ENCODE data around the gene CTNNA3.
A peak's percentile ranks its signal among the peaks of the same experiment; 100 is the strongest.
"Not testable (repeated sequence)": the region's sequence is repeated elsewhere in the genome, so short reads cannot be mapped to it uniquely, and the experiment has no call there.

CTNNA3 gene

DNA sequence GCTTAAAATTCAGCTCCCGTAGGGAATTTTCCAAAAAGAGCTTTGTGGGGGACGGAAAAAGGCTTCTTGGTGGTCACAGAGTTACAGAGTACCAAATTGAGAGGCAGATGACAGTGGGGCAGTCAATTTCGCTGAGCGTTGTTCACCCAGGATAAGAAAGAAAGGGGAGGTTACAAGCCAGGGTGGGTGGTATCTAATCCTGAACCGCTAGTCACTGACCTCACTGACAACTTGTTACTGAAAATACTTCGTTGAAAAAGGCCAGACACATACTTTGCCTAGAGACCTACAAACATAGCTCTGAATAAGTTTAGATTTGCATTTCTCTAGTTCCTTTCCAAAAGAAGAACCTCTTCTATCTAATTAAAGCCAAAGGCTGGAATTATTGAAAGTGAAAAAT lies at the start of gene CTNNA3:
Gene CTNNA3 (minus strand): TSS at position 167 of the 400 bp plus-strand sequence.
- no peak for DNase-seq

DNA sequence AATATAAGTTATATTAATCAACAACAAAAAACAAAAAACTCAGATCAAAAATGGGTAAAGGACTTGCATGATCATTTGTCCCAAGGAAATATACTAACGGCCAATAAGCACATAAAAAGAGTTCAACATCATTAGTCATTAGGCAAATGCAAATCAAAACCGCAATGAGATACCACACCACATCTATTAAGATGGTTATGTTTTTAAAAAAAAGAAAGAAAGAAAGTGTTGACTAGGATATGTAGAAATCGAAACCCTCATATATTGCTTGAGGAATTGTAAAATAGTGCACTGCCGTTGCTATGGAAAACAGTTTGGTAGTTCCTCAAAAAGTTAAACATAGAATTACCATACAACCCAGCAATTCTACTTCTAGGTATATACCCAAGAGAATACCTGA lies 39.4 kb upstream of the CTNNA3 start:
- DNase-seq, result no peak

DNA sequence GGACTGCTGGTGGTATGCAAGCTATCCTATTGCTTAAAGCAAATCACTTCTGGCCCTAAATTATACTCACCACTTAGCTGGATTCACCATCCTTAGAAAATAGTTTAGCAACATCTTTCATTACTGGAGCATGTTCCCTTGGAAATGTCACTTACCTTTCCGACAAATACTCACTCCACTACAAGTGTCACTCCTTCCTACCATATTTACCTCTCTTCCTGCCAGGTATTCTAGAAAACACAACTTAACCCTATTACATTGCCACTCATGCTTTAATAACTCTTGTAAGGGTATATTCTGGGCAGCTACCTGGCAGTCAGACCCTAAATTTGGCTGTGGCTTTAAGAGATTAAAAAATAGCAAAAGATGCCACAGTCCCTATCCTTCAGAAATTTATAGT lies 37.5 kb upstream of the CTNNA3 start:
- DNase-seq, result no peak

DNA sequence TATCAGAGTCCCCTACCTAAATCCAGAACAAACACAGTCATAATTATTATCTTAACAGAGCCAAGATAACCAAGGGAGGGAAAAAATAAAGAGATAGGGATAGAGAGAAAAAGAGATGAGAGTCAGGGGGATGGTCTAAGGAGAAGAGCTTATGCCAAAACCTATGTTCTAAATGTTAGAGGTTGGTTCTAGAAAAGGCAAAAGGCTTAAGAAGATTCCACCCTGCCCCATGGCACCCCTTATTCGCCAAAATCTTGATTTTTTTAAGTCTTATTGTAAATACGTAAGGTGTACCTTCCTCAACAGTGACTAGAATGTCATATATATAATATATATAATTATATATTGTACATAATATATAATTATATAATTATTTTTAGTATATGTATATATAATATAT lies 29.6 kb upstream of the CTNNA3 start:
- no peak for DNase-seq

GRCh38 chr10:67723601-67724000 lies 27.6 kb upstream of the CTNNA3 start:
- DNase-seq, result no peak

DNA sequence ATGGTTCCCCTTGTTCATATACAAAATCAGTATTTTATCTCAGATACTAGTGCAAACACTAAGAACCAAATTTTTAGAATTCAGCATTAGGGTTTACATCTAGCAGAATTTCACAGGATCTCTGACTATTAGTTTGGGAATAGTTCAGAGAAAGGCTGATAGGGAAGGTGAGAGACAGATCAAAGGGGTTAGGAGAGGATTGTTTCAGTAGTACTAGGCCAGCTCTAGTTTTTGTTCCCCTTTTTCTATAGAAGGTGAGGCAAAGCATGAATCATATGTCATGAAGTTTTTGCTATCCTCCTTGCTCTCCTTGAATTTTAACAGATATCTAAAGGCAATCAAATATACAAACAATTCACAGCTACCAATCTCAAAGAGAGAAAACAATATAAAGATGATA lies 26.1 kb upstream of the CTNNA3 start:
- no peak for DNase-seq

DNA sequence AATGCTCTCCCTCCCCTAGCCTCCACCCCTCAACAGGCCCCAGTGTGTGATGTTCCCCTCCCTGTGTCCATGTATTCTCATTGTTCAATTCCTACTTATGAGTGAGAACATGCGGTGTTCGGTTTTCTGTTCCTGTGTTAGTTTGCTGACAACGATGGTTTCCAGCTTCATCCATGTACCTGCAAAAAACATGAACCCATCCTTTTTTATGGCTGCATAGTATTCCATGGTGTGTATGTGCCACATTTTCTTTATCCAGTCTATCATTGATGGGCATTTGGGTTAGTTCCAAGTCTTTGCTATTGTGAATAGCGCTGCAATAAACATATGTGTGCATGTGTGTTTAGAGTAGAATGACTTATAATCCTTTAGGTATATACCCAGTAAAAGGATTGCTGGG lies 20.5 kb upstream of the CTNNA3 start:
- not testable (repeated sequence) for DNase-seq

DNA sequence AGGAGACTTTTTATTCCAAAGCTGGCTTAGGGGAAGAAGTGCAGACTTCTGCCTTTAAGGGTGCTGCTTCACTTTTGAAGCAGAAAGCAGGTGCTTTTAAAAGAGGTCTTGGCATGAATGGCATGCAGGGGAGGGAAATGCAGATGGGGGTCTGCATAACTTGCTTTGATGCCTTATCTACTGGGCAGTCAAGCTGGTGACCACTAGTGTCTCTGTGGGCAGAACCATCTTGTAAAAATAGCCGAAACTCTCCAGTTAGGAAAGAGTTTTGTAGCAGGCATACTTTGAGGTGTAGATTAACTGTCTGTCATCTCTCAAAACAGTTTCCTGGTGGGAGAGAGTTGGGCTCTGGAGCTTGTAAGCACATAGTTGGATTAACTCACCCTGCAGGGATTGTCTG lies 9.9 kb upstream of the CTNNA3 start:
- no peak for DNase-seq

DNA sequence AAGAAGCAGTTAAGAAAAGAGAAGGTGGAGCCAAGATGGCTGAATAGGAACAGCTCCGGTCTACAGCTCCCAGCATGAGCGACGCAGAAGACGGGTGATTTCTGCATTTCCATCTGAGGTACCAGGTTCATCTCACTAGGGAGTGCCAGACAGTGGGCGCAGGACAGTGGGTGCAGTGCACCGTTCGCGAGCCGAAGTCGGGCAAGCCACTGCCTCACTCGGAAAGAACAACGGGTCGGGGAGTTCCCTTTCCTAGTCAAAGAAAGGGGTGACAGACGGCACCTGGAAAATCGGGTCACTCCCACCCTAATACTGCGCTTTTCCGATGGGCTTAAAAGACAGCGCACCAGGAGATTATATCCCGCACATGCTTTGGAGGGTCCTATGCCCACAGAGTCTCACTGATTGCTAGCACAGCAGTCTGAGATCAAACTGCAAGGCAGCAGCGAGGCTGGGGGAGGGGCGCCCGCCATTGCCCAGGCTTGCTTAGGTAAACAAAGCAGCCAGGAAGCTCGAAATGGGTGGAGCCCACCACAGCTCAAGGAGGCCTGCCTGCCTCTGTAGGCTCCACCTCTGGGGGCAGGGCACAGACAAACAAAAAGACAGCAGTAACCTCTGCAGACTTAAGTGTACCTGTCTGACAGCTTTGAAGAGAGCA lies 3.7 kb upstream of the CTNNA3 start:
- DNase-seq, result not testable (repeated sequence)

GRCh38 chr10:67698164-67698563 lies 2.2 kb upstream of the CTNNA3 start:
- no peak for DNase-seq

GRCh38 chr10:67697724-67698131 lies 1.7 kb upstream of the CTNNA3 start:
- DNase-seq, result peak; percentile 4 to 41

GRCh38 chr10:67696679-67697078 lies 684 bp upstream of the CTNNA3 start:
- DNase-seq, result no peak

GRCh38 chr10:67695555-67695954 lies 440 bp downstream of the CTNNA3 start:
- DNase-seq, result no peak

DNA sequence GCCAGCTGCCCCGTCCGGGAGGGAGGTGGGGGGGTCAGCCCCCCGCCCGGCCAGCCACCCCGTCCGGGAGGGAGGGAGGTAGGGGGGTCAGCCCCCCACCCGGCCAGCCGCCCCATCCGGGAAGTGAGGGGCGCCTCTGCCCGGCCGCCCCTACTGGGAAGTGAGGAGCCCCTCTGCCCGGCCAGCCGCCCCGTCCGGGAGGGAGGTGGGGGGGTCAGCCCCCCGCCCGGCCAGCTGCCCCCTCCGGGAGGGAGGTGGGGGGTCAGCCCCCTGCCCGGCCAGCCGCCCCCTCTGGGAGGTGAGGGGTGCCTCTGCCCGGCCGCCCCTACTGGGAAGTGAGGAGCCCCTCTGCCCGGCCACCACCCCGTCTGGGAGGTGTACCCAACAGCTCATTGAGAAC lies 4.1 kb downstream of the CTNNA3 start:
- DNase-seq, result not testable (repeated sequence)

- not testable (repeated sequence) for DNase-seq
Measured at GRCh38 chr10:67690540-67690939, 5.5 kb downstream of the CTNNA3 start.

- DNase-seq, result not testable (repeated sequence)
Measured at GRCh38 chr10:67684140-67684539, 11.9 kb downstream of the CTNNA3 start.

GRCh38 chr10:67678335-67678974 lies 17.5 kb downstream of the CTNNA3 start:
- no peak for DNase-seq

- no peak for DNase-seq
Measured at GRCh38 chr10:67676208-67676825, 19.7 kb downstream of the CTNNA3 start.

- no peak for DNase-seq
Measured at GRCh38 chr10:67670401-67670800, 25.6 kb downstream of the CTNNA3 start.

DNA sequence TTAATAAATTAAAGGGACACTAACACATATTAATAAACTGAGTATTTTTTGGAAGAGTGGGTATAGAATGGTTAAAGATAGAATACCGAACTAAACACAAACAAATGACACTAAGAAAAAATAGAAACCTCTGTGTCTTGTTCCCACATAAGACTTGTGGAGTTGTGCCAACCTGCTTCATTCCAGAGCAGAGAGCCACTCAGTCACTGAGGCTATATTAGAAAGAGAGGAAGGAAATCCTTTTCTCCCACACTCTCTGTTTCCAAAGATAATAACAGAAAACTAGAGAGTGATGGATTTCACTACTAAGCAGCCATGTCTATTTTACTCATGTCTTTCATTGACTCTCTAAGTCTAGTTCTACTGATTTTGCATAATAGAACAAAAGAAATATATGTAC lies 26.0 kb downstream of the CTNNA3 start:
- DNase-seq, result no peak

- no peak for DNase-seq
Measured at GRCh38 chr10:67668448-67668847, 27.5 kb downstream of the CTNNA3 start.

- no peak for DNase-seq
Measured at GRCh38 chr10:67667035-67667425, 29.0 kb downstream of the CTNNA3 start.

DNA sequence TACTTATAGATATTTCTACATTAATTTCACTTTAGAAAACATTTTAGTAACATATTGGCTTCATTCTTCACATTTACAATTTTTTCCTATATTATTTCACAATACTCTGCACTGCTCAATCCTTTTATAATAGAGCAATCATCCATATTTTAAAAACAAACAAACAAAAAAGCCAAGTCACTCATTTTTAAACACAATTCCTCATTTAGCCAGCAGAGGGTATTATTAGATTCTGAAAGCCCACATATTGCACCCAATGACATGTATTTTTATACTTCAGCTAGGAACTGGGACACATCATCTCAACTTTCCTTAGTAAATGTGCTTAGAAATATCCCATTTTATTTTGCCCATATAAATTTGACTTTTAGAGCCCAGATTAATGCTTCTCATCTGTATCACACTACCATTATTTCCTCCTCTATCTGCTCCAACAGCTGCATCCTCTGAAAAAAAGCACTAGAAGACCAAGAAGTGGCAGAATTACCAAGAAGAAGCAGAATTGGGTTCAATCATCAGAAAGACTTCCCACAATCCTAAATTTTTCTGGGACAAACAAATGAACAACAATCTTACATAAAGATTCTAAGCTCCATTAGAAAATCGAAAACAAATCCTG lies 29.5 kb downstream of the CTNNA3 start:
- DNase-seq, result peak in 1 of 2 experiments; percentile 17

DNA sequence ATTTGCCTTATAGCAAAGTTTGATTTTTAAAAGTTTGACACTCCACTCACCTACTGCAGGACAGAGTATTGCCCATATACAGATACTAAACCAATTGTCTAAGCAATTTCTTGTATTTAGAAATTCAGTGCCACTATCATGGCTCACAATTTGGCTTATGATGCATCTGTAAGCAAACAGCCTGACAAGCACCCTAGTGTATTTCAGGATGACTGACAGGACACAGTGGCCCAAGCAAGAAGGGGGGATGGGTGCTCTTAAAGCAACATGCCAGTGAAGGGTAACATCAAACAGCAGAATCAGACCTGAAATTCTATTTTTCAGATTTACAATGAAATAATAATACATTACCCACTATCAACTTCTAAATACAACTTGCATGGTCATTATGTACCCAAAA lies 30.5 kb downstream of the CTNNA3 start:
- peak in 1 of 2 experiments; percentile 3 for DNase-seq
